GM12878 (cell line): Measurements from ENCODE around the gene RERE. TPM values are rescaled to one million over a fixed set of nuclear protein-coding genes. Genes with fewer than 3 reads are reported as not detected.

Source experiments
- ATAC-seq: fragments of 200-7000 bp; cut with Tn5 transposase; 3 replicates; pipeline ENCODE4 v1.9.1; 2020; ENCODE audit warnings: mild to moderate bottlenecking, moderate library complexity
- BruUV-seq: library from RNA; stranded (reverse); fragments of 400-500 nt; replicated peaks from 2 replicates; lab custom pipeline; 2021; lab: Mats Ljungman, UMichigan
- CTCF ChIA-PET: fragments of 300-600 bp; sonication (Branson Sonifier 250); formaldehyde crosslinking; extraction: SDS; loops from one replicate; lab custom pipeline; 2021; ENCODE audit warnings: inconsistent platforms; lab: Yijun Ruan, JAX
- POLR2A ChIA-PET: fragments of 350-600 bp; formaldehyde crosslinking; extraction: SDS; loops from one replicate; lab custom pipeline; 2021; ENCODE audit warnings: inconsistent platforms; lab: Charles Lee
- RAD21 ChIA-PET: fragments of 300-600 bp; sonication (Branson Sonifier 250); formaldehyde crosslinking; loops from one replicate; lab custom pipeline; 2023; ENCODE audit warnings: antibody characterized with exemption; ENCODE audit not compliant: unreplicated experiment; lab: Charles Lee
- SMC1A ChIA-PET: fragments of 300-600 bp; sonication (Branson Sonifier 250); formaldehyde crosslinking; loops from one replicate; lab custom pipeline; 2023; ENCODE audit not compliant: unreplicated experiment, uncharacterized antibody; lab: Charles Lee
- DNase-seq: peaks from one replicate; pipeline ENCODE4 v3.0.0-alpha.2; 2011; ENCODE audit warnings: low read depth, low spot score
- FAIRE-seq: peaks from 3 replicates; lab custom pipeline; 2011; peaks lifted over from hg19 to GRCh38; lab: Jason Lieb, UNC
- H2AFZ ChIP-seq: 2 replicates; pipeline ENCODE4 v1.6.0; 2011; ENCODE audit warnings: low read depth, low read length, control low read depth; ENCODE audit not compliant: control insufficient read depth
- H3K27ac ChIP-seq: 2 replicates; pipeline ENCODE4 v1.5.1; 2011; ENCODE audit warnings: control low read depth; ENCODE audit not compliant: control insufficient read depth, insufficient read depth
- H3K27me3 ChIP-seq, 2 experiments: replicated peaks in 1 of 2; 2 replicates each; pipeline versions ENCODE4 v1.6.0 to v1.6.1; 2011; ENCODE audit warnings: low read length in 1 of 2; ENCODE audit not compliant: control insufficient read depth in 2 of 2, insufficient read depth in 2 of 2
- H3K36me3 ChIP-seq, 2 experiments: 2 replicates each; pipeline ENCODE4 v1.5.1; 2011; ENCODE audit warnings: low read length in 1 of 2; ENCODE audit not compliant: control insufficient read depth in 2 of 2, insufficient read depth in 2 of 2
- H3K4me1 ChIP-seq: 2 replicates; pipeline ENCODE4 v1.6.1; 2011; ENCODE audit warnings: mild to moderate bottlenecking, low read length, moderate library complexity, mixed read lengths; ENCODE audit not compliant: control insufficient read depth, insufficient read depth
- H3K4me2 ChIP-seq: 2 replicates; pipeline ENCODE4 v1.6.0; 2011; ENCODE audit warnings: control low read depth; ENCODE audit not compliant: control insufficient read depth, insufficient read depth
- H3K4me3 ChIP-seq: fragments of 200-600 bp; sonication (generic); 2 replicates; pipeline ENCODE4 v1.5.1; 2016
- H3K79me2 ChIP-seq: 2 replicates; pipeline ENCODE4 v1.6.0; 2011; ENCODE audit warnings: low read length; ENCODE audit not compliant: control insufficient read depth, insufficient read depth
- H3K9ac ChIP-seq: 2 replicates; pipeline ENCODE4 v1.8.0; 2011; ENCODE audit warnings: low read length, control low read depth, mixed read lengths; ENCODE audit not compliant: control insufficient read depth, insufficient read depth
- H3K9me3 ChIP-seq: replicated peaks from 3 replicates; pipeline ENCODE4 v1.5.1; 2011; ENCODE audit warnings: mild to moderate bottlenecking, low read length; ENCODE audit not compliant: control insufficient read depth, insufficient read depth
- H4K20me1 ChIP-seq: 2 replicates; pipeline ENCODE4 v1.6.0; 2011; ENCODE audit not compliant: control insufficient read depth, insufficient read depth
- CBX5 ChIP-seq: sonication (generic); IDR thresholded peaks from 2 replicates; pipeline ENCODE4 v1.6.1; 2016; ENCODE audit warnings: low read depth, moderate library complexity, mild to moderate bottlenecking, inconsistent platforms
- CEBPB ChIP-seq, 2 experiments: fragments of 150-350 bp in 1 of 2; IDR thresholded peaks; 2 replicates each; pipeline ENCODE4 v1.6.1; 2012 to 2014; ENCODE audit warnings: low read depth in 2 of 2, low read length in 2 of 2, borderline replicate concordance in 1 of 2, inconsistent platforms in 1 of 2
- CHD2 ChIP-seq: IDR thresholded peaks from 2 replicates; pipeline ENCODE4 v1.6.1; 2011; ENCODE audit warnings: low read depth, low read length, improper control_type of control experiment, borderline replicate concordance
- EP300 ChIP-seq, 2 experiments: fragments of 150-350 bp in 1 of 2; IDR thresholded peaks; 2 replicates each; pipeline ENCODE4 v1.6.1; 2011 to 2012; ENCODE audit warnings: low read depth in 2 of 2, low read length in 2 of 2, borderline replicate concordance in 1 of 2, improper control_type of control experiment in 1 of 2, inconsistent platforms in 1 of 2; ENCODE audit not compliant: control insufficient read depth in 1 of 2
- SIN3A ChIP-seq: IDR thresholded peaks from 2 replicates; pipeline ENCODE4 v1.6.1; 2012; ENCODE audit warnings: low read depth, low read length, improper control_type of control experiment
- TCF12 ChIP-seq: IDR thresholded peaks from 2 replicates; pipeline ENCODE4 v1.6.1; 2011; ENCODE audit warnings: low read depth, mild to moderate bottlenecking, low read length
- ZNF274 ChIP-seq: IDR thresholded peaks from one replicate; pipeline ENCODE4 v1.8.0; 2011; ENCODE audit not compliant: insufficient read length, insufficient read depth
- WGBS: methylation state at CpG from one replicate; pipeline ENCODE4 v1.1.6; 2016; ENCODE audit warnings: low lambda C conversion rate; ENCODE audit not compliant: insufficient replicate concordance, insufficient coverage; ENCODE audit errors: missing lambda C conversion rate; 5-methylcytosine and 5-hydroxymethylcytosine counted together
- in situ Hi-C: fragments of 300-500 bp; cut with MboI; formaldehyde crosslinking; loops from 9 replicates; pipeline ENCODE4 v1.14.3; 2018; ENCODE audit warnings: mixed read lengths
- intact Hi-C: fragments of 100-400 bp; cut with micrococcal nuclease; formaldehyde crosslinking; loops from one replicate; pipeline ENCODE4 v1.14.2; 2022; ENCODE audit not compliant: unreplicated experiment
- polyA plus RNA-seq, 11 experiments: library from polyadenylated mRNA; depleted of rRNA in 4 of 11; unstranded in 6 of 11; stranded (reverse) in 5 of 11; fragments of >200 nt; fragmentation: Nextera tagmentation in 4 of 11; fragmentation: Illumina TruSeq in 1 of 11; extraction: Ambion mirVana in 4 of 11; extraction: Trizol in 1 of 11; gene quantifications; 1 replicate in 1 of 11; 2 replicates in 10 of 11; pipeline versions ENCODE4 v1.2.1 to v1.2.3, GENCODE V29; 2011 to 2016; ENCODE audit warnings: inconsistent platforms in 2 of 11, missing spikeins in 2 of 11, low read depth in 1 of 11
- total RNA-seq, 4 experiments: library from RNA; depleted of rRNA in 3 of 4; stranded (reverse); fragments of >200 nt in 3 of 4; fragmentation: Illumina TruSeq in 1 of 4; extraction: Trizol in 1 of 4; gene quantifications; 2 replicates each; pipeline versions ENCODE4 v1.2.1 to v1.2.3, GENCODE V29; 2013 to 2021

The RERE gene
- total and polyA plus RNA-seq, 10 of the 15 experiments (the other 5 are each of a cell fraction or from before 2014, with no cell fraction given): 5.2 to 60.5 (median 20.2) TPM

DNA sequence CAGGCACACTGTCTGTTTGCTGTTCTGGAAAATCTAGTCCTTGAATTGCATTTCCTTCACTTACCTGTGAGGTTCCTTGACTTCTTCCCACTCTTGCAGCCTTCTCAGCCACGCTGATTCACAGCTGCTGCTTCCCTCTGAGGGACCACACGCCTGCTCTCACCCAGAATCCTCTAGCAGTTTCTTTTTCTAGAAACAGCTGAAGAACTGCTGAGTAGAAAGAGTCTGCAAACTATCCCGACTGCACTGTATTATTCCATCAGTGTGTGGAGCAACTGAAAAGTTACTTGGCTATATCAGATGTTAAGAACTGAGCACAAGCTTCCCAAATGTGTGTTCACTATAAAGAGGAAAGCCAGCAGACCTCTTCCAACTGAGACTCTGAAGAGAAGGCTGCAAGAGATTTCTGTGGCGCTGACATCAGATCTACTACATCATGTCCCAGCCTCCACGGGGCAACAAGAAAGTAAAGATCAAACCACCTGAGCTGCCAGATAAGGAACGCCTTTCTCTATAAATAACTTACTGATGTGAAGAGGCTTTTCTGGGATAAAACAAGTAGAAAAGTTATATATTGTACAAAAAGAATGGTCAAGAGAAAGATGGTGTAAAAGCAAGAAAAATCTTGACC is 226.6 kb downstream of the RERE start:
- CTCF ChIA-PET: interaction anchor here (0.8 to 1.7 kb wide), 3 partner anchors 81 to 258 kb away, joined by 3 to 8 read pairs (median 3); no protein-coding TSS in a partner anchor
- Histone ChIP-seq H3K4me3 (no peak overlapping the region), H3K4me1 (peaks cover 6% of the 10 kb centered on the region; the same call in 1 of the 2 replicates), H4K20me1 (no peaks in the 10 kb centered on the region), H3K9me3 (no peaks in the 10 kb centered on the region), H2AFZ (no peak overlapping the region), H3K27me3 (no peaks in the 10 kb centered on the region), H3K79me2 (no peaks in the 10 kb centered on the region), H3K4me2 (no peak overlapping the region), H3K27ac (no peak overlapping the region), H3K36me3 (no peaks in the 10 kb centered on the region), H3K9ac (no peak overlapping the region)
- RAD21 ChIA-PET: no interaction called here
- DNase-seq: no peak
- intact Hi-C loops: no loop called here
- 71% methylated on average over 6 of the region's 6 CpGs for WGBS
- no peak for FAIRE-seq
- in situ Hi-C loops: no loop called here
- POLR2A ChIA-PET: no interaction called here
- no peak for ATAC-seq
- SMC1A ChIA-PET: interaction anchor here (1.3 kb wide), 1 partner anchor 16 kb away, joined by 3 read pairs; no protein-coding TSS in a partner anchor
- BruUV-seq: no TSS peak
- TF ChIP-seq CHD2: no peak
- TF ChIP-seq CBX5: no peak
- TF ChIP-seq CEBPB (IDR thresholded peaks at IDR 0.05; ENCODE audit: borderline replicate concordance in 1 of 2, low read depth in 2 of 2, low read length in 2 of 2): no peak
- TF ChIP-seq SIN3A: no peak
- TF ChIP-seq TCF12: no peak

- H2AFZ ChIP-seq: no peak overlapping the region
- BruUV-seq: no TSS peak
- no peaks in the 10 kb centered on the region for H3K9me3 ChIP-seq
- H3K9ac ChIP-seq: no peak overlapping the region
- RAD21 ChIA-PET: interaction anchor here (0.8 kb wide), 1 partner anchor 29 kb away, joined by 3 read pairs; no protein-coding TSS in a partner anchor
- H3K79me2 ChIP-seq: no peaks in the 10 kb centered on the region
- TF ChIP-seq ZNF274: no peak
- no peak for TF ChIP-seq CHD2
- TF ChIP-seq EP300 (IDR thresholded peaks at IDR 0.05; ENCODE audit: borderline replicate concordance in 1 of 2, control insufficient read depth in 1 of 2, low read depth in 2 of 2, low read length in 2 of 2): no peak
- FAIRE-seq: no peak
- no peak overlapping the region for H3K4me3 ChIP-seq
- H3K27me3 ChIP-seq: no peaks in the 10 kb centered on the region
- no peaks in the 10 kb centered on the region for H4K20me1 ChIP-seq
- ATAC-seq: no peak
- no peak overlapping the region for H3K4me2 ChIP-seq
- peaks cover 4% of the 10 kb centered on the region; the same call in 1 of the 2 replicates for H3K4me1 ChIP-seq
- POLR2A ChIA-PET: no interaction called here
- in situ Hi-C loops: no loop called here
- SMC1A ChIA-PET: interaction anchor here (1.2 to 1.8 kb wide), 4 partner anchors 15 to 81 kb away, joined by 3 to 7 read pairs (median 3); no protein-coding TSS in a partner anchor
- no peaks in the 10 kb centered on the region for H3K36me3 ChIP-seq
- WGBS: 97% methylated on average over 4 of the region's 4 CpGs
- H3K27ac ChIP-seq: no peak overlapping the region
- CTCF ChIA-PET: interaction anchor here (1.2 to 1.7 kb wide), 3 partner anchors 10 to 137 kb away, joined by 3 to 8 read pairs (median 5); no protein-coding TSS in a partner anchor
- no peak for DNase-seq
- intact Hi-C loops: no loop called here
Measured at GRCh38 chr1:8589571-8589970, 227.9 kb downstream of the RERE start.
